NCI-H526 (cell line): Measurements from ENCODE around the gene RBBP4.

ENCODE experiments used
- DNase-seq, 2 experiments: peaks; one replicate each; lab custom pipeline; 2025; lab: John Stamatoyannopoulos, UW

Gene RBBP4

GRCh38 chr1:32719681-32720275 lies 68.8 kb downstream of the RBBP4 start:
- DNase-seq, result no peak

GRCh38 chr1:32724678-32725614 lies 73.9 kb downstream of the RBBP4 start:
- peak in 1 of 2 experiments; percentile 27 for DNase-seq

GRCh38 chr1:32725615-32725982 lies 74.6 kb downstream of the RBBP4 start:
- no peak for DNase-seq

GRCh38 chr1:32727876-32728275 lies 76.9 kb downstream of the RBBP4 start:
- DNase-seq, result no peak

- DNase-seq, result no peak
Observed at GRCh38 chr1:32728413-32729077, 77.5 kb downstream of the RBBP4 start.

GRCh38 chr1:32729254-32730046 lies 78.4 kb downstream of the RBBP4 start:
- DNase-seq, result no peak

- peak in 1 of 2 experiments; percentile 28 for DNase-seq
Observed at GRCh38 chr1:32733582-32734321, 82.7 kb downstream of the RBBP4 start.
